Measurements from ENCODE around the gene CDC42BPA. TPM values are rescaled to one million over a fixed set of nuclear protein-coding genes. Genes with fewer than 3 reads are reported as not detected.

The CDC42BPA gene
- total and polyA plus RNA-seq, 7 experiments from 2014 or later, result 0.05 to 2.0 (median 1.2) TPM; not detected in 1

DNA sequence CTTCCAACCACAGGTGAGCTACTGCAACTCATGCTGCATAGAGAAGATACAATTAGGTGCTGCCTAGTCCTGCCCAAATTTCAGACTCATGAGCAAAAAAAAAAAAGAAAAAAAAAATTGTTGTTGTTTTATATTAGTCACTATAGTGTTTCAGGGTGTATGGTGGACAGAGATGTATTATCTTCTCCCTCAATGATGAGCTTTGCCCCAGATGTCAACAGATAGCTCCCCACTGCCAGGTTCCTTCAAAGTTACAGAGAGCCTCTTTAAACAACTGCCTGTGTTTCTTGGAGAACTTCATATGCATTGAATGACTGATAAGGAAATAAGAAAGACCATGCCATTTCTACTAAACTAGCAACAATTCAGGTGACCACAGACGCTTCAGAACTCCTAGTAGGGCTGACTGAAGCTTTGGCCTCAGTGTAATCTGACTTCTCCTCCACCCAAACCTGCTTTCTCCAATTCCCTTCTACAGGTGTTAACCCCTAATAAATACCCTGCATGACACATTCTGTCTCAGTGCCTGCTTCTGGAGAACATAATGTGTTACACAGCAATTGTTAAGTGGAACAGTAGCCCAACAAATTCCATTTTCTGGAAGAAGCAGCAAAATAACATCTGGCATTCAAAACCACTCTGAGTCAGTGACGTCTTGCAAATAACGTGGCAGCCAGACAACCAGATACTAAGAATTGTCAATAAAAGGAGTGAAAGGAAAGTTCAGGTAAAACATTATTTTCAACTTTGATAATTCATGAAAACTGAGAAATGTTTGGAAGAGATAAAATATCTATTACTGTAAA, 147.7 kb downstream of the CDC42BPA start:
- no peak overlapping the region for H3K27ac Mint-ChIP-seq
- no peaks in the 10 kb centered on the region for H3K36me3 ChIP-seq (ENCODE audit: control insufficient read depth in 2 of 3, insufficient read depth in 3 of 3, low read length in 3 of 3)
- no peaks in the 10 kb centered on the region for H3K4me1 Mint-ChIP-seq
- ChIA-PET CTCF (no interaction called here), POLR2A (no interaction called here)
- no peaks in the 10 kb centered on the region for H3K27me3 ChIP-seq (ENCODE audit: control insufficient read depth in 2 of 2, insufficient read depth in 2 of 2, low read length in 2 of 2)
- DNase-seq (no peak), ATAC-seq (no peak)
- H3K4me1 ChIP-seq (ENCODE audit: control insufficient read depth in 2 of 2, insufficient read depth in 2 of 2, low read length in 2 of 2), result no peaks in the 10 kb centered on the region
- H3K9me3 ChIP-seq (ENCODE audit: control insufficient read depth in 2 of 3, low read length in 3 of 3), result no peaks in the 10 kb centered on the region
- no peaks in the 10 kb centered on the region for H3K36me3 Mint-ChIP-seq
- no peak overlapping the region for H3K4me3 Mint-ChIP-seq
- no peaks in the 10 kb centered on the region for H3K9me3 Mint-ChIP-seq
- no peak overlapping the region for H3K4me3 ChIP-seq (ENCODE audit: low read length)
- H3K27ac ChIP-seq (ENCODE audit: low read depth, low read length), result no peak overlapping the region
- H3K27me3 Mint-ChIP-seq, result peaks cover 0 to 17% (median 7%) of the 10 kb centered on the region in 5 donors
- intact Hi-C loops (cut with micrococcal nuclease), result no loop called here

GRCh38 chr1:227169343-227169742, 148.9 kb downstream of the CDC42BPA start:
- peaks cover 0 to 19% (median 7%) of the 10 kb centered on the region in 5 donors for H3K27me3 Mint-ChIP-seq
- CTCF ChIA-PET, result no interaction called here
- POLR2A ChIA-PET, result no interaction called here
- H3K27ac ChIP-seq (ENCODE audit: low read depth, low read length), result no peak overlapping the region
- H3K9me3 Mint-ChIP-seq, result no peaks in the 10 kb centered on the region
- intact Hi-C loops (cut with micrococcal nuclease), result no loop called here
- H3K36me3 ChIP-seq (ENCODE audit: control insufficient read depth in 2 of 3, insufficient read depth in 3 of 3, low read length in 3 of 3), result no peaks in the 10 kb centered on the region
- H3K27ac Mint-ChIP-seq, result no peak overlapping the region
- H3K9me3 ChIP-seq (ENCODE audit: control insufficient read depth in 2 of 3, low read length in 3 of 3), result no peaks in the 10 kb centered on the region
- H3K4me3 Mint-ChIP-seq, result no peak overlapping the region
- H3K27me3 ChIP-seq (ENCODE audit: control insufficient read depth in 2 of 2, insufficient read depth in 2 of 2, low read length in 2 of 2), result no peaks in the 10 kb centered on the region
- H3K4me3 ChIP-seq (ENCODE audit: low read length), result no peak overlapping the region
- H3K4me1 ChIP-seq (ENCODE audit: control insufficient read depth in 2 of 2, insufficient read depth in 2 of 2, low read length in 2 of 2), result no peaks in the 10 kb centered on the region
- ATAC-seq (no peak), DNase-seq (no peak)
- H3K4me1 Mint-ChIP-seq, result no peaks in the 10 kb centered on the region
- no peaks in the 10 kb centered on the region for H3K36me3 Mint-ChIP-seq

GRCh38 chr1:227167276-227168101, 150.8 kb downstream of the CDC42BPA start:
- Mint-ChIP-seq H3K4me1 (no peaks in the 10 kb centered on the region), H3K9me3 (no peaks in the 10 kb centered on the region)
- intact Hi-C loops (cut with micrococcal nuclease), result no loop called here

GRCh38 chr1:227166559-227166958, 151.7 kb downstream of the CDC42BPA start:
- H3K9me3 ChIP-seq (ENCODE audit: control insufficient read depth in 2 of 3, low read length in 3 of 3), result no peaks in the 10 kb centered on the region
- H3K36me3 ChIP-seq (ENCODE audit: control insufficient read depth in 2 of 3, insufficient read depth in 3 of 3, low read length in 3 of 3), result no peaks in the 10 kb centered on the region
- Mint-ChIP-seq H3K36me3 (no peaks in the 10 kb centered on the region), H3K9me3 (no peaks in the 10 kb centered on the region), H3K4me3 (no peak overlapping the region), H3K27ac (no peak overlapping the region), H3K4me1 (no peaks in the 10 kb centered on the region), H3K27me3 (peaks cover 0 to 19% (median 11%) of the 10 kb centered on the region in 5 donors)
- CTCF ChIA-PET, result no interaction called here
- H3K4me3 ChIP-seq (ENCODE audit: low read length), result no peak overlapping the region
- intact Hi-C loops (cut with micrococcal nuclease), result no loop called here
- ATAC-seq, result no peak
- POLR2A ChIA-PET, result no interaction called here
- no peaks in the 10 kb centered on the region for H3K27me3 ChIP-seq (ENCODE audit: control insufficient read depth in 2 of 2, insufficient read depth in 2 of 2, low read length in 2 of 2)
- no peaks in the 10 kb centered on the region for H3K4me1 ChIP-seq (ENCODE audit: control insufficient read depth in 2 of 2, insufficient read depth in 2 of 2, low read length in 2 of 2)
- no peak overlapping the region for H3K27ac ChIP-seq (ENCODE audit: low read depth, low read length)
- no peak for DNase-seq

More at GRCh38 chr1:227167276-227168101, 150.8 kb downstream of the CDC42BPA start:
- ChIA-PET POLR2A (no interaction called here), CTCF (no interaction called here)
- no peaks in the 10 kb centered on the region for H3K9me3 ChIP-seq (ENCODE audit: control insufficient read depth in 2 of 3, low read length in 3 of 3)
- H3K27ac Mint-ChIP-seq, result no peak overlapping the region
- DNase-seq (no peak), ATAC-seq (no peak)
- no peak overlapping the region for H3K27ac ChIP-seq (ENCODE audit: low read depth, low read length)
- no peak overlapping the region for H3K4me3 ChIP-seq (ENCODE audit: low read length)
- H3K4me1 ChIP-seq (ENCODE audit: control insufficient read depth in 2 of 2, insufficient read depth in 2 of 2, low read length in 2 of 2), result no peaks in the 10 kb centered on the region
- H3K36me3 ChIP-seq (ENCODE audit: control insufficient read depth in 2 of 3, insufficient read depth in 3 of 3, low read length in 3 of 3), result no peaks in the 10 kb centered on the region
- H3K27me3 ChIP-seq (ENCODE audit: control insufficient read depth in 2 of 2, insufficient read depth in 2 of 2, low read length in 2 of 2), result no peaks in the 10 kb centered on the region
- H3K36me3 Mint-ChIP-seq, result no peaks in the 10 kb centered on the region
- peaks cover 0 to 19% (median 11%) of the 10 kb centered on the region in 5 donors for H3K27me3 Mint-ChIP-seq
- no peak overlapping the region for H3K4me3 Mint-ChIP-seq

GRCh38 chr1:227161470-227161869, 156.8 kb downstream of the CDC42BPA start:
- POLR2A ChIA-PET, result interaction anchor here (0.9 kb wide), 1 partner anchor 11 kb away, joined by 3 read pairs; no protein-coding TSS in a partner anchor
- CTCF ChIA-PET, result no interaction called here
- no peak for DNase-seq

DNA sequence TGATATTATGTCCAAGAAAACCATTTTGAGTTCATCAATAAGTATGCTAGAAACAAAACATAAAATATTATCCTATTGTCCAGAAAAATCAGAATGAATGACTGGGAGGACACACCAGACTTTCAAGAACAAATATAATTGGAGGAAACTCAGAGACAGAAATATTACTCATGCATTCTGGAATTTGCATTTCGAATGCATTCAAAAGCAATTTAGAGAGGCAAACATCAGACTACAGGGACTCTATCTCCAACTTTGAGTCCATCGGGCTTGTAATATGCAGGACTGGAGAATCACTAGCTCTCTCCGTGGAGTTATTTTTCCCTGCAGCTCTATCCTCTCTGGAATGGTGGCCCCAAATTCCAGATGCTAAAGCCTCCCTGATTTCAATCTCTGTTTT, 161.8 kb downstream of the CDC42BPA start:
- no peak overlapping the region for H3K4me3 ChIP-seq (ENCODE audit: low read length)
- intact Hi-C loops (cut with micrococcal nuclease), result no loop called here
- no peak for DNase-seq
- no peaks in the 10 kb centered on the region for H3K27me3 ChIP-seq (ENCODE audit: control insufficient read depth in 2 of 2, insufficient read depth in 2 of 2, low read length in 2 of 2)
- H3K4me1 ChIP-seq (ENCODE audit: control insufficient read depth in 2 of 2, insufficient read depth in 2 of 2, low read length in 2 of 2), result no peaks in the 10 kb centered on the region
- no peak overlapping the region for H3K27ac ChIP-seq (ENCODE audit: low read depth, low read length)
- no peaks in the 10 kb centered on the region for H3K36me3 ChIP-seq (ENCODE audit: control insufficient read depth in 2 of 3, insufficient read depth in 3 of 3, low read length in 3 of 3)
- no peaks in the 10 kb centered on the region for H3K36me3 Mint-ChIP-seq
- POLR2A ChIA-PET, result no interaction called here
- H3K27ac Mint-ChIP-seq, result no peak overlapping the region
- H3K9me3 ChIP-seq (ENCODE audit: control insufficient read depth in 2 of 3, low read length in 3 of 3), result no peaks in the 10 kb centered on the region
- CTCF ChIA-PET, result no interaction called here
- H3K4me1 Mint-ChIP-seq, result no peaks in the 10 kb centered on the region
- no peak for ATAC-seq
- H3K27me3 Mint-ChIP-seq, result peaks cover 0 to 15% (median 5%) of the 10 kb centered on the region in 5 donors
- no peak overlapping the region for H3K4me3 Mint-ChIP-seq
- no peaks in the 10 kb centered on the region for H3K9me3 Mint-ChIP-seq

More at GRCh38 chr1:227161470-227161869, 156.8 kb downstream of the CDC42BPA start:
- Mint-ChIP-seq H3K9me3 (no peaks in the 10 kb centered on the region), H3K27ac (no peak overlapping the region), H3K4me1 (no peaks in the 10 kb centered on the region), H3K27me3 (peaks cover 0 to 11% (median 6%) of the 10 kb centered on the region in 5 donors), H3K4me3 (no peak overlapping the region), H3K36me3 (no peaks in the 10 kb centered on the region)
- intact Hi-C loops (cut with micrococcal nuclease), result no loop called here
- Histone ChIP-seq H3K36me3 (ENCODE audit: control insufficient read depth in 2 of 3, insufficient read depth in 3 of 3, low read length in 3 of 3) (no peaks in the 10 kb centered on the region), H3K4me3 (ENCODE audit: low read length) (no peak overlapping the region), H3K27ac (ENCODE audit: low read depth, low read length) (no peak overlapping the region), H3K9me3 (ENCODE audit: control insufficient read depth in 2 of 3, low read length in 3 of 3) (no peaks in the 10 kb centered on the region), H3K27me3 (ENCODE audit: control insufficient read depth in 2 of 2, insufficient read depth in 2 of 2, low read length in 2 of 2) (no peaks in the 10 kb centered on the region), H3K4me1 (ENCODE audit: control insufficient read depth in 2 of 2, insufficient read depth in 2 of 2, low read length in 2 of 2) (no peaks in the 10 kb centered on the region)
- no peak for ATAC-seq

All from naive thymus-derived CD4-positive, alpha-beta T cell (primary cell).